K562 (cell line): ENCODE data around the gene MARCHF5. TPM values are rescaled to one million over a fixed set of nuclear protein-coding genes. Genes with fewer than 3 reads are reported as not detected.

Source experiments
- ATAC-seq: fragments of 200-7000 bp; cut with Tn5 transposase; 3 replicates; pipeline ENCODE4 v1.9.1; 2020; ENCODE audit warnings: moderate library complexity
- BruUV-seq: library from RNA; stranded (reverse); fragments of 400-500 nt; replicated peaks from 2 replicates; lab custom pipeline; 2021; lab: Mats Ljungman, UMichigan
- CTCF ChIA-PET: fragments of 300-600 bp; formaldehyde crosslinking; extraction: SDS; loops from one replicate; lab custom pipeline; 2021; ENCODE audit warnings: low intra/inter-chr PET ratio; lab: Yijun Ruan, JAX
- POLR2A ChIA-PET: fragments of 300-600, 350-650 bp; sonication (Branson Sonifier 250); formaldehyde crosslinking; extraction: SDS; loops from one replicate; lab custom pipeline; 2021; ENCODE audit warnings: antibody characterized with exemption, inconsistent platforms; lab: Yijun Ruan, JAX
- DNase-seq, 4 experiments: peaks; one replicate each; pipeline versions ENCODE4 v3.0.0 to v3.0.0-alpha.2; 2011 to 2018; ENCODE audit warnings: low spot score in 3 of 4, mixed read lengths in 3 of 4; ENCODE audit errors: extremely low read depth in 1 of 4
- FAIRE-seq: peaks from 2 replicates; lab custom pipeline; 2011; peaks lifted over from hg19 to GRCh38; lab: Jason Lieb, UNC
- H2AFZ ChIP-seq: 2 replicates; pipeline ENCODE4 v1.6.0; 2011; ENCODE audit warnings: low read depth, low read length, control low read depth, inconsistent platforms
- H3K27ac ChIP-seq: fragments of 200-600 bp; 3 replicates; pipeline ENCODE4 v1.8.0; 2011; ENCODE audit warnings: low read depth, mild to moderate bottlenecking, control low read depth, inconsistent platforms, low read length, moderate library complexity, mixed read lengths; ENCODE audit errors: extremely low read depth
- H3K27me3 ChIP-seq, 2 experiments: fragments of 300-600 bp in 1 of 2; 2 replicates in 1 of 2; 3 replicates in 1 of 2; pipeline versions ENCODE4 v1.6.0 to v1.8.0; 2011; ENCODE audit warnings: inconsistent platforms in 2 of 2, low read length in 2 of 2, mild to moderate bottlenecking in 1 of 2, mixed read lengths in 1 of 2, moderate library complexity in 1 of 2; ENCODE audit not compliant: control insufficient read depth in 2 of 2, insufficient read depth in 2 of 2
- H3K36me3 ChIP-seq: fragments of 300-600 bp; 3 replicates; pipeline ENCODE4 v1.8.0; 2011; ENCODE audit warnings: mild to moderate bottlenecking, low read length, inconsistent platforms; ENCODE audit not compliant: control insufficient read depth, insufficient read depth
- H3K4me1 ChIP-seq, 2 experiments: fragments of 200-600 bp in 1 of 2; replicated peaks in 1 of 2; 2 replicates in 1 of 2; 3 replicates in 1 of 2; pipeline versions ENCODE4 v1.5.1 to v1.8.0; 2011; ENCODE audit warnings: inconsistent platforms in 2 of 2, low read length in 2 of 2, mild to moderate bottlenecking in 1 of 2, mixed read lengths in 1 of 2, moderate library complexity in 1 of 2; ENCODE audit not compliant: control insufficient read depth in 2 of 2, insufficient read depth in 2 of 2
- H3K4me2 ChIP-seq: 2 replicates; pipeline ENCODE4 v1.6.1; 2011; ENCODE audit warnings: low read length, control low read depth, inconsistent platforms, mixed read lengths; ENCODE audit not compliant: insufficient read depth
- H3K4me3 ChIP-seq: fragments of 200-600 bp; sonication (generic), shearing (Covaris generic); 2 replicates; pipeline ENCODE4 v1.5.1; 2016; ENCODE audit warnings: control low read depth, inconsistent platforms
- H3K79me2 ChIP-seq: fragments of 200-600 bp; 3 replicates; pipeline ENCODE4 v1.8.0; 2011; ENCODE audit warnings: low read length, inconsistent platforms; ENCODE audit not compliant: control insufficient read depth, insufficient read depth
- H3K9ac ChIP-seq, 2 experiments: 2 replicates each; pipeline versions ENCODE4 v1.6.0 to v1.6.1; 2011; ENCODE audit warnings: low read depth in 2 of 2, low read length in 2 of 2, control low read depth in 1 of 2, inconsistent platforms in 1 of 2, mild to moderate bottlenecking in 1 of 2, mixed read lengths in 1 of 2; ENCODE audit not compliant: insufficient read depth in 1 of 2
- H3K9me1 ChIP-seq: one replicate; pipeline ENCODE4 v1.6.0; 2011; ENCODE audit warnings: inconsistent platforms, mild to moderate bottlenecking, low read length, moderate library complexity; ENCODE audit not compliant: control insufficient read depth, insufficient read depth
- H3K9me3 ChIP-seq: replicated peaks from 2 replicates; pipeline ENCODE4 v1.5.1; 2011; ENCODE audit warnings: low read depth, low read length, inconsistent platforms; ENCODE audit not compliant: control insufficient read depth, insufficient read depth
- H4K20me1 ChIP-seq: replicated peaks from 2 replicates; pipeline ENCODE4 v1.6.1; 2011; ENCODE audit warnings: low read length, inconsistent platforms, mixed read lengths; ENCODE audit not compliant: control insufficient read depth, insufficient read depth
- ETV5 ChIP-seq: sonication (generic); formaldehyde crosslinking; IDR thresholded peaks from 2 replicates; pipeline ENCODE4 v1.4.0; 2020; ENCODE audit warnings: low read depth, mild to moderate bottlenecking, missing genetic modification reagents
- FOSL1 ChIP-seq: fragments of 200-800 bp; sonication (Bioruptor generic); conservative IDR thresholded peaks from 2 replicates; pipeline ENCODE4 v1.6.1; 2016; ENCODE audit warnings: missing genetic modification characterization, missing compliant biosample characterization
- FOXK1 ChIP-seq: sonication (generic); formaldehyde crosslinking; IDR thresholded peaks from 2 replicates; pipeline ENCODE4 v1.8.0; 2022; ENCODE audit warnings: missing genetic modification reagents, mild to moderate bottlenecking, borderline replicate concordance
- KLF10 ChIP-seq: fragments of 250-450 bp; sonication (Bioruptor Pico); IDR thresholded peaks from 2 replicates; pipeline ENCODE4 v1.6.1; 2021; ENCODE audit warnings: matching md5 sums
- MBD1 ChIP-seq: fragments of 250-450 bp; sonication (Bioruptor Pico); IDR thresholded peaks from 2 replicates; pipeline ENCODE4 v1.8.0; 2022; ENCODE audit warnings: inconsistent platforms
- NCOA1 ChIP-seq: fragments of 450-650 bp; IDR thresholded peaks from 2 replicates; pipeline ENCODE4 v1.6.1; 2016; ENCODE audit warnings: low read depth
- NRF1 ChIP-seq, 2 experiments: fragments of 450-650 bp; IDR thresholded peaks in 1 of 2; conservative IDR thresholded peaks in 1 of 2; 2 replicates each; pipeline ENCODE4 v1.6.1; 2014; ENCODE audit warnings: mild to moderate bottlenecking in 2 of 2
- SP1 ChIP-seq: sonication (generic); formaldehyde crosslinking; IDR thresholded peaks from 2 replicates; pipeline ENCODE4 v1.8.1; 2022; ENCODE audit warnings: mild to moderate bottlenecking, missing genetic modification reagents
- SP2 ChIP-seq: IDR thresholded peaks from 2 replicates; pipeline ENCODE4 v1.6.1; 2011; ENCODE audit warnings: mild to moderate bottlenecking, low read depth, low read length, moderate library complexity; ENCODE audit not compliant: poor library complexity, severe bottlenecking; ENCODE audit errors: extremely low read depth
- ZNF395 ChIP-seq: fragments of 200-800 bp; sonication (Bioruptor generic); IDR thresholded peaks from 2 replicates; pipeline ENCODE4 v1.6.1; 2017; ENCODE audit warnings: missing genetic modification characterization, missing compliant biosample characterization
- ZNF398 ChIP-seq: fragments of 250-450 bp; sonication (Bioruptor Pico); IDR thresholded peaks from 2 replicates; pipeline ENCODE4 v1.8.0; 2021; ENCODE audit warnings: moderate library complexity, mild to moderate bottlenecking, inconsistent platforms
- WGBS: fragments of 100-300 bp; shearing (Covaris generic); methylation state at CpG from one replicate; pipeline ENCODE4 v1.1.6; 2016; ENCODE audit warnings: low coverage, mixed read lengths; ENCODE audit not compliant: insufficient coverage; ENCODE audit errors: missing lambda C conversion rate; 5-methylcytosine and 5-hydroxymethylcytosine counted together
- in situ Hi-C: fragments of 300-500 bp; cut with MboI; formaldehyde crosslinking; loops from 4 replicates; pipeline ENCODE4 v1.15.0; 2018; ENCODE audit warnings: inconsistent platforms, mixed read lengths
- intact Hi-C: fragments of 100-400 bp; cut with micrococcal nuclease; formaldehyde crosslinking; loops from 2 replicates; pipeline ENCODE4 v1.14.2; 2022
- polyA plus RNA-seq, 8 experiments: library from polyadenylated mRNA; depleted of rRNA in 4 of 8; stranded (reverse) in 5 of 8; unstranded in 3 of 8; fragments of >200 nt; fragmentation: Nextera tagmentation in 2 of 8; fragmentation: Illumina TruSeq in 1 of 8; extraction: Ambion mirVana in 2 of 8; extraction: Trizol in 1 of 8; gene quantifications; 2 replicates each; pipeline versions ENCODE4 v1.2.1 to v1.2.3, GENCODE V29; 2011 to 2014; ENCODE audit warnings: inconsistent platforms in 1 of 8, missing spikeins in 1 of 8
- total RNA-seq, 7 experiments: library from RNA; depleted of rRNA in 6 of 7; stranded (reverse); fragments of >200 nt in 6 of 7; fragmentation: Illumina TruSeq in 2 of 7; extraction: Trizol in 2 of 7; gene quantifications; 2 replicates each; pipeline versions ENCODE4 v1.2.1 to v1.2.3, GENCODE V29; 2011 to 2021; ENCODE audit warnings: low replicate concordance in 1 of 7

MARCHF5 gene
- total and polyA plus RNA-seq, 9 of the 15 experiments (the other 6 are each of a cell fraction or from before 2014, with no cell fraction given): 3.4 to 27.2 (median 11.5) TPM

- H2AFZ ChIP-seq: no peak overlapping the region
- no peaks in the 10 kb centered on the region for H3K4me1 ChIP-seq
- no peak overlapping the region for H3K4me2 ChIP-seq
- H3K9ac ChIP-seq: no peak overlapping the region
- H4K20me1 ChIP-seq: no peaks in the 10 kb centered on the region
- 13% methylated on average over 3 of the region's 3 CpGs for WGBS
- ChIA-PET CTCF (no interaction called here), POLR2A (interaction anchor here (1.0 kb wide), 1 partner anchor 16 kb away, joined by 5 read pairs; no protein-coding TSS in a partner anchor)
- no peak for ATAC-seq
- no peaks in the 10 kb centered on the region for H3K79me2 ChIP-seq
- no peak for FAIRE-seq
- DNase-seq: no peak
- no peaks in the 10 kb centered on the region for H3K36me3 ChIP-seq
- no peaks in the 10 kb centered on the region for H3K9me3 ChIP-seq
- intact Hi-C loops (no loop called here), in situ Hi-C loops (no loop called here)
- H3K4me3 ChIP-seq: no peak overlapping the region
- H3K27me3 ChIP-seq: no peaks in the 10 kb centered on the region
- no peaks in the 10 kb centered on the region for H3K9me1 ChIP-seq
- no peak overlapping the region for H3K27ac ChIP-seq
- no TSS peak for BruUV-seq
- TF ChIP-seq FOSL1 (tag) (no peak), ZNF398 (CRISPR knock-in tag) (no peak), SP2 (no peak), ZNF395 (CRISPR knock-in tag) (no peak), SP1 (no peak), MBD1 (CRISPR knock-in tag) (no peak), NRF1 (conservative IDR thresholded peaks at IDR 0.05 in 1 of 2, IDR thresholded peaks at IDR 0.05 in 1 of 2) (no peak), NCOA1 (no peak), FOXK1 (CRISPR knock-in tag) (no peak), KLF10 (no peak), ETV5 (CRISPR knock-in tag) (no peak)
- TF ChIP-seq, all 486 proteins: peak for 0
Observed at GRCh38 chr10:92274071-92274470, 16.9 kb upstream of the MARCHF5 start.
